Mucosa of descending colon (tissue), 3 donors: Measurements from ENCODE around the gene BCL2L2. TPM values are rescaled to one million over a fixed set of nuclear protein-coding genes. Genes with fewer than 3 reads are reported as not detected.
"Not testable (repeated sequence)": the region's sequence is repeated elsewhere in the genome, so short reads cannot be mapped to it uniquely, and the experiment has no call there.

ENCODE experiments used
- ATAC-seq: fragments of 200-7000 bp; cut with Tn5 transposase; one replicate; pipeline ENCODE4 v1.9.1; 2020; ENCODE audit warnings: mild to moderate bottlenecking, moderate library complexity
- DNase-seq, 3 donors: peaks; one replicate each; pipeline ENCODE4 v3.0.0-alpha.2; 2020
- H3K36me3 ChIP-seq: fragments of 200-600 bp; one replicate; pipeline ENCODE4 v1.8.0; 2021; ENCODE audit warnings: low read depth, mild to moderate bottlenecking
- H3K4me1 ChIP-seq: fragments of 200-600 bp; one replicate; pipeline ENCODE4 v1.8.0; 2021; ENCODE audit warnings: low read depth, mild to moderate bottlenecking
- H3K4me3 ChIP-seq: fragments of 200-600 bp; one replicate; pipeline ENCODE4 v1.8.0; 2021; ENCODE audit warnings: mild to moderate bottlenecking
- H3K9me3 ChIP-seq: fragments of 200-600 bp; one replicate; pipeline ENCODE4 v1.8.0; 2021; ENCODE audit warnings: mild to moderate bottlenecking
- CTCF ChIP-seq: fragments of 200-600 bp; IDR thresholded peaks from one replicate; pipeline ENCODE4 v1.8.0; 2022; ENCODE audit warnings: antibody characterized with exemption, mild to moderate bottlenecking
- intact Hi-C, 2 donors: fragments of 100-400 bp; cut with DNase I in 1 of 2; cut with micrococcal nuclease in 1 of 2; formaldehyde crosslinking; loops; one replicate each; pipeline versions ENCODE4 v1.11.0 to v1.11.1; 2022; cut with DNase I, micrococcal nuclease
- long read RNA-seq, 2 donors: library from polyadenylated mRNA; unstranded; transcript quantifications; one replicate each; pipeline ENCODE4 v2.0.0, GENCODE V29; 2019 to 2021
- total RNA-seq, 3 donors: library from RNA; stranded (reverse); fragmentation: NEBNext Ultra II Directional in 2 of 3; extraction: Animal tissue kit (Norgen Biotek cat#: 25700) in 2 of 3; gene quantifications; one replicate each; pipeline versions ENCODE4 v1.2.1 to v1.2.4, GENCODE V29; 2021 to 2023
- donor health status: DM: no; HTN: no; CAD: no; lungs with moderate emphysema.
- donor health status: DM: no; HTN: no; CAD: no.
- donor health status: DM: no; HTN: yes; CAD: no.

BCL2L2 gene
- total RNA-seq = 100 to 1,000 TPM in 1 of 3 donors, 10 to 100 TPM in 2; 40.6 to 116 (median 41.4) TPM
- long read RNA-seq, donor 1, transcript BCL2L2-201 (4 exons, 3,605 nt) = major isoform, 48 of 84 reads
- long read RNA-seq, donor 1, partial matches to known transcripts = 28 of 84 reads
- long read RNA-seq, donor 1, other reads (novel, unspliced or antisense) = 4 of 84 reads
- long read RNA-seq, donor 2, partial matches to known transcripts = 0 of 2 reads
- long read RNA-seq, donor 2, other reads (novel, unspliced or antisense) = 2 of 2 reads

GRCh38 chr14:23306412-23307145 lies at the start of gene BCL2L2:
Gene BCL2L2, plus strand, starts transcription at chr14:23306833. Its CDS starts 935 bp downstream, at chr14:23307768.
- no peaks in the 10 kb centered on the region for H3K36me3 ChIP-seq

DNA sequence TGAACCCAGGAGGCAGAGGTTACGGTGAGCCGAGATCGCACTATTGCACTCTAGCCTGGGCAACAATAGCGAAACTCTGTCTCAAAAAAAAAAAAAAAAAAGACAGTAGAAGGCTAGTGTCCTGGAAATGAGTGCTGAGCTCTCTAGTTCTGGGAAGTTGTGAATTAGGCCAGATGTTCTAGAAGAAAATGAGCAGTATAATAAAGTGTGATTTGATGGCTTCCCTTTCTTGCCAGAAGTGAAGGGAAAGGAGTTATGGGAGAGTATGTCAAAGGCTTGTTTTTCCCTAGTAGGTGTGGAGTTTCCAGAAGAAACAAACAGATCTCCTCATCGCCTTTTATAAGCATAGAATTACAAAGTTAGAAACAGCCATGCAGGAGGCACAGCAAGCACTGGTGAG lies 48.4 kb upstream of the BCL2L2 start:
- intact Hi-C loops = no loop called here
- Histone ChIP-seq H3K36me3 (no peaks in the 10 kb centered on the region), H3K4me3 (no peak overlapping the region), H3K9me3 (no peaks in the 10 kb centered on the region), H3K4me1 (no peaks in the 10 kb centered on the region)
- no peak for TF ChIP-seq CTCF
- ATAC-seq (no peak), DNase-seq (no peak)

More at GRCh38 chr14:23306412-23307145, at the start of gene BCL2L2:
- ATAC-seq (peak; percentile 78), DNase-seq (peak; percentile 94 to 96 (median 94))
- no peak for TF ChIP-seq CTCF
- Histone ChIP-seq H3K9me3 (no peaks in the 10 kb centered on the region), H3K4me1 (peaks cover 38% of the 10 kb centered on the region), H3K4me3 (peak within 1 kb of the TSS; percentile 47)
- intact Hi-C loops = no loop called here

DNA sequence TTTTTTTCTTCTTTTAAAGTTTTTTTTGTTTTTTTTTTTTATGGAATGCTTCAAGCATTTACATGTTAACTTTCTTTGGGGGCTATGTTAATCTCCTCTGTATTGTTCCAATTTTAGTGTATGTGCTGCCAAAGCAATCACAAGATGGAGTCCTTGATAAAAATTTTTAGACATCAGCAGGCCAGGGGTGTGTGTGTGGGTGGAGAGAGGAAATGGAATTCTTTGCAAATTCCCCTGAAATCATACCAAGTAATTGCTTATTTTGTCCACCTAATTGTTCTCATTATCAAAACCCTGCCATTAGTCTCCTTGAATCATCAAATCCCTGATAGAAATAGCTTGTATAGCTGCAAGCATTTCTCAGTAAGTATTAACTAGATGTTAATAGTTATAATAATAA lies 47.2 kb upstream of the BCL2L2 start:
- DNase-seq = no peak
- intact Hi-C loops = no loop called here
- no peak for TF ChIP-seq CTCF
- H3K4me1 ChIP-seq = no peaks in the 10 kb centered on the region
- H3K9me3 ChIP-seq = no peaks in the 10 kb centered on the region
- H3K4me3 ChIP-seq = no peak overlapping the region
- H3K36me3 ChIP-seq = no peaks in the 10 kb centered on the region
- ATAC-seq = no peak

DNA sequence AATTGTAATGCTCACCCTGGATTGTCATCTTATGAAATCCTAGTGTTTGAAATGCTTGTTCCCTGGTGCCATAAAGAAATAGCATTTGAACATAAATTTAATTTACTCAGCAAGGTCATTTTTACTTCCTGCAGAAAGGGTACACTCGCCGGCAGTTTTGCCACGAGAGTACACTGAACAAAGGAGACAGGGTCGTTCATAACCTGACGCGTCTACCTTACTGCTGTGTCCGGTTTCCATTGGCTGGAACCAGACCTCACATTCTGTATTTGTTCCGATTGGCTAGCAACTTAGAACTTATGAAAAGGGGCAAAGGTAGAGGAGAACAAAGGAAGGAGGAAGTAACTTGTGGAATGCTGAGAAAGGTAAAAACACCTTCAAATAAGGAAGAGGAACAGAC lies 45.8 kb upstream of the BCL2L2 start:
- H3K4me3 ChIP-seq, H3K4me1 ChIP-seq, H3K36me3 ChIP-seq, H3K9me3 ChIP-seq, intact Hi-C loops: not testable (repeated sequence)
- DNase-seq (peak in 1 of 3 donors; percentile 27), ATAC-seq (peak; percentile 24)

- ATAC-seq (no peak), DNase-seq (no peak)
- intact Hi-C loops = no loop called here
- Histone ChIP-seq H3K36me3 (no peaks in the 10 kb centered on the region), H3K4me3 (no peak overlapping the region), H3K4me1 (no peaks in the 10 kb centered on the region), H3K9me3 (no peaks in the 10 kb centered on the region)
- TF ChIP-seq CTCF = no peak
Measured at GRCh38 chr14:23269193-23269592, 37.4 kb upstream of the BCL2L2 start.

- DNase-seq = no peak
- intact Hi-C loops = no loop called here
- H3K4me3 ChIP-seq = no peak overlapping the region
- H3K4me1 ChIP-seq = no peaks in the 10 kb centered on the region
- no peak for TF ChIP-seq CTCF
- no peaks in the 10 kb centered on the region for H3K36me3 ChIP-seq
- no peaks in the 10 kb centered on the region for H3K9me3 ChIP-seq
- no peak for ATAC-seq
Measured at GRCh38 chr14:23275412-23275811, 31.2 kb upstream of the BCL2L2 start.
